DOHH2 (cell line): ENCODE measurements around the gene WWOX.

Experiments used
- EZH2phosphoT487 ChIP-seq: fragments of 200-600 bp; sonication (generic); IDR thresholded peaks from 2 replicates; pipeline ENCODE4 v1.6.1; 2017; ENCODE audit warnings: borderline replicate concordance, mild to moderate bottlenecking, antibody characterized with exemption, low read length, moderate library complexity, mixed read lengths
- TF ChIP-seq, protein P1 (sequence below): fragments of 200-600 bp; sonication (generic); IDR thresholded peaks from one replicate; pipeline ENCODE4 v1.5.1; 2014; ENCODE audit warnings: antibody characterized with exemption, mild to moderate bottlenecking, low read depth, low read length; ENCODE audit not compliant: poor library complexity, severe bottlenecking

DNA sequence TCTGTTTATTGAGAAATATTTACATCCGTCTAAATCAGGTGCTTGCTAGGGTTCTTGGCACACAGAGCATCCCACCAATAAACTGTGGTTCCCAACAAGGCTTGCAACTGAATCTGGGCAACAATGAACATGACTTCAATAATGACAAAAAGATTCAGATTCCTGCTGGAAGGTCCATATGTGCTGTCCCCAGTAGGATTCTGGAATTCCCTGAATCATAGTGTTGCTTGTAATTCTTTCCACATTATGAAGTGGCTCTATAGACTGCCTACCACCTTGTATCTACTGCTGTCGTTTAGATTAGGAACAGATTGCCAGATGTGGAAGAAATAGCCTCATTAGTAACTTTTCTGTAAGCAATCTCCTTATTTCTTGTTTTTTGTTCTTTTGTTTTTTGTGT lies 265.9 kb downstream of the WWOX start:
- TF ChIP-seq, protein P1, sequence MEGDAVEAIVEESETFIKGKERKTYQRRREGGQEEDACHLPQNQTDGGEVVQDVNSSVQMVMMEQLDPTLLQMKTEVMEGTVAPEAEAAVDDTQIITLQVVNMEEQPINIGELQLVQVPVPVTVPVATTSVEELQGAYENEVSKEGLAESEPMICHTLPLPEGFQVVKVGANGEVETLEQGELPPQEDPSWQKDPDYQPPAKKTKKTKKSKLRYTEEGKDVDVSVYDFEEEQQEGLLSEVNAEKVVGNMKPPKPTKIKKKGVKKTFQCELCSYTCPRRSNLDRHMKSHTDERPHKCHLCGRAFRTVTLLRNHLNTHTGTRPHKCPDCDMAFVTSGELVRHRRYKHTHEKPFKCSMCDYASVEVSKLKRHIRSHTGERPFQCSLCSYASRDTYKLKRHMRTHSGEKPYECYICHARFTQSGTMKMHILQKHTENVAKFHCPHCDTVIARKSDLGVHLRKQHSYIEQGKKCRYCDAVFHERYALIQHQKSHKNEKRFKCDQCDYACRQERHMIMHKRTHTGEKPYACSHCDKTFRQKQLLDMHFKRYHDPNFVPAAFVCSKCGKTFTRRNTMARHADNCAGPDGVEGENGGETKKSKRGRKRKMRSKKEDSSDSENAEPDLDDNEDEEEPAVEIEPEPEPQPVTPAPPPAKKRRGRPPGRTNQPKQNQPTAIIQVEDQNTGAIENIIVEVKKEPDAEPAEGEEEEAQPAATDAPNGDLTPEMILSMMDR, result no peak
- no peak for TF ChIP-seq EZH2phosphoT487
